Heart left ventricle (tissue), 16 donors: ENCODE data around the gene ZNF687. TPM values are rescaled to one million over a fixed set of nuclear protein-coding genes. Genes with fewer than 3 reads are reported as not detected.

Experiments
- ATAC-seq, 4 donors: fragments of 200-7000 bp; cut with Tn5 transposase; one replicate each; pipeline ENCODE4 v1.9.1; 2020 to 2022; ENCODE audit warnings: moderate library complexity in 4 of 4, mild to moderate bottlenecking in 3 of 4, moderate number of reproducible peaks in 1 of 4
- DNase-seq, 5 donors: peaks; one replicate each; pipeline ENCODE4 v3.0.0-alpha.2; 2020
- H3K27ac ChIP-seq, 12 donors: fragments of 200-600 bp; sonication (generic) in 4 of 12; one replicate each; pipeline versions ENCODE4 v1.5.0 to v1.8.0; 2016 to 2022; ENCODE audit warnings: mild to moderate bottlenecking in 2 of 12
- H3K27me3 ChIP-seq, 9 donors: fragments of 200-600 bp; sonication (generic) in 2 of 9; one replicate each; pipeline versions ENCODE4 v1.5.1 to v1.8.0; 2016 to 2022; ENCODE audit warnings: mild to moderate bottlenecking in 3 of 9
- H3K36me3 ChIP-seq, 9 donors: fragments of 200-600 bp; sonication (generic) in 2 of 9; one replicate each; pipeline versions ENCODE4 v1.5.0 to v1.8.0; 2018 to 2022; ENCODE audit warnings: mild to moderate bottlenecking in 2 of 9
- H3K4me1 ChIP-seq, 12 donors: fragments of 200-600 bp; sonication (generic) in 4 of 12; one replicate each; pipeline versions ENCODE4 v1.5.0 to v1.8.0; 2016 to 2022; ENCODE audit warnings: mild to moderate bottlenecking in 3 of 12
- H3K4me3 ChIP-seq, 12 donors: fragments of 200-600 bp; sonication (generic) in 4 of 12; one replicate each; pipeline versions ENCODE4 v1.5.0 to v1.8.0; 2017 to 2022; ENCODE audit warnings: mild to moderate bottlenecking in 9 of 12, moderate library complexity in 4 of 12
- H3K9me3 ChIP-seq, 12 donors: fragments of 200-600 bp; sonication (generic) in 4 of 12; one replicate each; pipeline versions ENCODE4 v1.5.0 to v1.8.0; 2016 to 2022; ENCODE audit warnings: mild to moderate bottlenecking in 1 of 12
- CTCF ChIP-seq, 12 donors: fragments of 200-600 bp; sonication (generic) in 4 of 12; IDR thresholded peaks; one replicate each; pipeline versions ENCODE4 v1.5.0 to v1.8.0; 2018 to 2022; ENCODE audit warnings: antibody characterized with exemption in 12 of 12, mild to moderate bottlenecking in 5 of 12
- POLR2A ChIP-seq, 2 donors: fragments of 450-650 bp; IDR thresholded peaks; one replicate each; pipeline ENCODE4 v1.6.1; 2017; ENCODE audit warnings: antibody characterized with exemption in 2 of 2, mild to moderate bottlenecking in 2 of 2, moderate library complexity in 2 of 2
- WGBS, 4 donors: extraction: QIAGEN DNeasy Blood & Tissue Kit in 2 of 4; methylation state at CpG; one replicate each; pipeline versions ENCODE4 v1.1.5 to v1.1.7; 2013 to 2018; 5-methylcytosine and 5-hydroxymethylcytosine counted together
- intact Hi-C, 10 donors: fragments of 100-400 bp; cut with DNase I; formaldehyde crosslinking; loops; one replicate each; pipeline versions ENCODE4 v1.11.1 to v1.14.2; 2022
- polyA plus RNA-seq, 2 donors: library from polyadenylated mRNA; stranded (reverse); fragments of 200-250 nt; gene quantifications; one replicate each; pipeline ENCODE4 v1.2.3, GENCODE V29; 2013
- total RNA-seq, 9 donors: library from RNA; depleted of rRNA in 2 of 9; stranded (reverse); fragments of >200 nt in 2 of 9; fragmentation: NEBNext Ultra II Directional in 3 of 9; extraction: Animal tissue kit (Norgen Biotek cat#: 25700) in 3 of 9; gene quantifications; one replicate each; pipeline versions ENCODE4 v1.1.0 to v1.2.4, GENCODE V29; 2016 to 2023
- donor health status: ischemic (EF 13 %, LVEDD 7.1; RV severe dilation, severe dysfunction).
- donor health status: healthy with polysubstance abuse.
- donor health status: DM: no; HTN: yes; CAD: no.
- donor health status: DM: no; HTN: no; CAD: no.
- donor health status: ischemic (EF 25% LVEDD 6.9; RV normal size, moderate dysfunction).
- donor health status: ischemic (EF 25% LVEDD 5.7; RV mildly dilated, moderate dysfunction).
- donor health status: healthy.
- donor health status: DM: yes; HTN: yes; CAD: no.
- donor health status: ischemic (EF 35%, LVEDD 5.7; RV mildly dilated, moderate dysfunction).
- donor health status: nonischemic (EF 11% LVEDD 7.7; RV severe dilation, severe dysfunction).
- donor health status: DM: yes; HTN: yes; CAD: no.
- donor health status: PGD.
- donor health status: ischemic (EF 29% LVEDD 5.4; RV normal size, mild dysfunction).
- donor health status: nonischemic (EF 23%, LVEDD 6.1; RV moderate dilation, normal function).

Gene ZNF687
- total and polyA plus RNA-seq, 11 donors: 6.9 to 30.3 (median 13.4) TPM

GRCh38 chr1:151318975-151319374 is 36.9 kb downstream of the ZNF687 start:
- Histone ChIP-seq H3K4me1 (peaks cover 6 to 30% (median 12%) of the 10 kb centered on the region in 12 donors), H3K27ac (no peak overlapping the region), H3K36me3 (peaks cover 0 to 97% (median 83%) of the 10 kb centered on the region in 9 donors), H3K9me3 (no peaks in the 10 kb centered on the region), H3K4me3 (no peak overlapping the region), H3K27me3 (no peaks in the 10 kb centered on the region)
- intact Hi-C loops: no loop called here
- WGBS, 4 donors: 75 to 82% (median 81%) methylated on average over 3 of the region's 3 CpGs
- DNase-seq (no peak), ATAC-seq (no peak)
- no peak for TF ChIP-seq CTCF (IDR thresholded peaks at IDR 0.05)
- TF ChIP-seq POLR2A (IDR thresholded peaks at IDR 0.05): no peak

- intact Hi-C loops: no loop called here
- Histone ChIP-seq H3K36me3 (peaks cover 0 to 61% (median 48%) of the 10 kb centered on the region in 9 donors), H3K4me3 (no peak overlapping the region), H3K27me3 (no peaks in the 10 kb centered on the region), H3K27ac (peak overlapping the region in 1 of 12 donors; percentile 99), H3K9me3 (no peaks in the 10 kb centered on the region), H3K4me1 (peaks cover 0 to 46% (median 26%) of the 10 kb centered on the region in 12 donors)
- no peak for DNase-seq
- ATAC-seq: no peak
- WGBS, 4 donors: 87 to 93% (median 90%) methylated on average over 4 of the region's 4 CpGs
- TF ChIP-seq POLR2A (IDR thresholded peaks at IDR 0.05): no peak
- no peak for TF ChIP-seq CTCF (IDR thresholded peaks at IDR 0.05)
These were observed 42.4 kb downstream of the ZNF687 start for GRCh38 chr1:151324390-151324930.

GRCh38 chr1:151325231-151325630 is 43.1 kb downstream of the ZNF687 start:
- 68 to 79% (median 69%) methylated on average over 7 of the region's 7 CpGs for WGBS, 4 donors
- H3K36me3 ChIP-seq: peaks cover 0 to 53% (median 40%) of the 10 kb centered on the region in 9 donors

More at GRCh38 chr1:151325231-151325630, 43.1 kb downstream of the ZNF687 start:
- Histone ChIP-seq H3K27ac (peak overlapping the region in 2 of 12 donors; percentile 99), H3K9me3 (no peaks in the 10 kb centered on the region), H3K4me3 (peak overlapping the region in 2 of 12 donors; percentile 77 to 91), H3K27me3 (no peaks in the 10 kb centered on the region), H3K4me1 (peaks cover 0 to 46% (median 26%) of the 10 kb centered on the region in 12 donors)
- ATAC-seq: no peak
- intact Hi-C loops: loop anchor here in 2 of 10 donors (5.0 kb wide), 2 partner anchors 43 to 72 kb away; partner anchors contain the start of genes PSMB4 (in 1 of the 2) and ZNF687 (in 1 of the 2)
- no peak for DNase-seq
- TF ChIP-seq CTCF (IDR thresholded peaks at IDR 0.05) (no peak), POLR2A (IDR thresholded peaks at IDR 0.05) (no peak)
